NOMO-1 (cell line): ENCODE data around the gene CNOT6L.
"Not testable (repeated sequence)": the region's sequence is repeated elsewhere in the genome, so short reads cannot be mapped to it uniquely, and the experiment has no call there.

Source experiments
- DNase-seq, 2 experiments: peaks; one replicate each; lab custom pipeline; 2025; ENCODE audit not compliant: unreplicated experiment in 2 of 2; lab: John Stamatoyannopoulos, UW

The CNOT6L gene

DNA sequence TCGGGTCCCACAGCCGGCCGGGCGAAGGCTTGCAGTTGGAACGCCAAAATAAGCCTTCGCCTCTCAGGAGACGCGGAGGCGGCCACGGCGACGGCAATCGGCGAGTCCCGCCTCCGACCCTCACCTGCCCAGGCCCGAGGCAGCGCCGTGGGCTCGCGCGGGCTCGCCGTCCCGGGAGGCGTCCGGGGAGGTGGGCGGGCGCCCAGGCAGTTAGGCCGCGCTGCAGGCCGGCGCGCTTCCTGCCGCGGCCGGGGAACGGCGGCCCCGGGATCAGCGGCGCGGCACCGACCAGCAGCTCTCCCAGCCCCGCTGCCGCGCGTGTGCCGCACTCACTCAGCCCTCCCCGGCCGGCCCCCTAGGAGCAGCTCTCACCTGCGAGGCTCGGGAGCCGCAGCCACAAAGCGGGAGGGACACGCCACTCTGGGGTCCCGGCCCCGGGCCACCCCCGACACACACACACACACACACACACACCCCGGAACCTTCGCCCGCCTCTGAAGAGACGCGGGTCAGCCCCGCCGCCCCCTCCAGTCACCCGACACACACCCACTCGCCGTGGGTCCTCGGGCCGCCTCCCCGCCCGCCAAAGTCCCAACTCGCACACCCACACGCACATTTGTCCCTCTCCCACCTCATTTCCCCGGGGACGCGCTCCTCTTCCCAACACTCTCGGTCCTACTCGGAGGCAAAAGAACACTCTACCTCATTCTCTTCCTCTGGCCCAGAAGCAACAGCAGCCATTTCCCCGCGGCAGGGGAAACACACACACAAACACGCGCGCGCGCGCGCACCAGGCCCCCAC, at the start of gene CNOT6L:
Gene CNOT6L, minus strand, starts transcription at position 767 of the 802 bp plus-strand sequence. Its CDS starts 60 bp downstream, at position 707.
- DNase-seq: peak; percentile 26 to 50

DNA sequence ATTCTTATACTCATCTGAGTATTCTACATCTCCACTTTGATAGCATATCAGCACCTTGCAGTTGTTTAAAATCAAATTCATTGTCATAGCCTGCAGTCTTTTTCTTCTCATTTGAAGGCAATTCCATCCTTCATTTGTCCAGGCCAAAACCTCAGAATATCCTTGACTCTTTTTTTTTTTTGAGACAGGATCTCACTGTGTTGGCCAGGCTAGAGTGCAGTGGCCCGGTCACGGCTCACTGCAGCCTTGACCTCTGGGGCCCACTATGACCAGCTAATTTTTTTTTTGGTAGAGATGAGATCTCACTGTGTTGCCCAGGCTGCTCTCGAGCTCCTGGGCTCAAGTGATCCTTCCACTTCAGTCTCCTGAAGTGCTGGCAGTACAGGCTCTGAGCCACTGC, 46.1 kb upstream of the CNOT6L start:
- no peak for DNase-seq

DNA sequence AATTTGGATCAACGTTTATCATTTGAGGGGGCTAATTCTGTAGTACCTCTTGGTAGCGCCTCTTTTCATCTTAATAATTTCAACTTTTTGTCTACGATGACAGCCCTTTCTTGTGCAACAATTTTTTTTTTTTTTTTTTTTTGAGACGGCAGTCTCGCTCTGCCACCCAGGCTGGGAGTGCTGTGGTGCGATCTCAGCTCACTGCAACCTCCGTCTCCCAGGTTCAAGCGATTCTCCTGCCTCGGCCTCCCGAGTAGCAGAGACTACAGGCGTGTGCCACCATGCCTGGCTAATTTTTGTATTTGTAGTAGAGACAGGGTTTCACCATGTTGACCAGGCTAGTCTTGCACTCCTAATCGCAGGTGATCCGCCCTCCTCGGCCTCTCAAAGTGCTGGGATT, 44.2 kb upstream of the CNOT6L start:
- DNase-seq: not testable (repeated sequence)

DNA sequence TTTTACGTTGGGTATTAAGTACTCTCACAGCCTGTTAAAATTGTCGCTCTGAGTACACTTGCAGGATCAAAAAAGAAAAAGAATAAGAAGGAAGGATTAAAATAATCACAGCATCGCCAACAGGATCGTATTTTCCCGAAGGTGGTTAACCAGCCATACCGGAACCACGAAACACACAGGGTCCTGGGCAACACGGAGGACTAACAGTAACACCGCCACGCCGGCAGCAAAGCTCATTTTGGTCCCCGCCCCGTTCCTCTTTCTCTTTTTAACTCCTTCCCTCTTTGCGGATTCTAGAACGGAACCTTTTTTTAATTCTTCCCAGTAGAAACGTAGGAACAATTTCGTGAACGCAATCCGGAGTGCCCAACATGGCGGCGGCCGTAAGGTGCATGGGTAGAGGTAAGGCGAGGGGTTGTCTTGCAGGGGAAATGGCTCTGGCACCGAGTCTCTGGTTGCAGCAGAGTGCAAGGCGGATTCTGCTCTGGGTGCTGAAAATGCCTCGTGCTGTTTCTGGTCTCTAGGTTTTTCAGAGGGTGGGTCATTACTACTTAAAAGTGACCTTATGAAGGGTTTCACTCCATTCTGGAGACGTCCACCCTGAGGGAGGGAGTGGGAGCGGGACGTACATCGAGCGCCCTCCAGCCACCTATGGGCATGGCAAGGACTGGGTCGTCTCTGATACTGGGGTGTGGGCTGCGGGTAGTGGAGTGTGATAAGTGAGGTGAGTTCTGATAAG, 43.5 kb upstream of the CNOT6L start, which contains the start of gene MRPL1:
Gene MRPL1, plus strand, starts transcription at position 353 of the 739 bp plus-strand sequence. Its CDS starts 19 bp downstream, at position 372.
- DNase-seq: peak; percentile 92 to 96

DNA sequence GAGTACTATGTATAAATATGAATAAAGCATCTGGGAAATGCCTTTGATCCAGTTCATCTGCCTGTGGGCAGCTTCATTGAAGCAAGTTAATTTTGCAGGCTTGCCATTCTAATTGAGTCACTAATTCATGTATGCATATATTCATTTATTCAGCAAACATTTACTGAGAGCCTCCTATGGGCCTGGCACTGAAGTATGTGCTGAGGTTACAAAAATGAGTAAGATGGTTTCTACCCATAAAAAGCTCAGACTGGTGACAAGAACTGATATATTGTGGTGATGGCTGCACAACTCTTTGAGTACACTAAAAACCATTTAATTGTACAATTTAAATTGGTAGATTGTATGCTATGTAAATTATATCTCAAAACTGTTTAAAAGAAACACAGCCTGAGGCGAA, 42.3 kb upstream of the CNOT6L start:
- DNase-seq: no peak

DNA sequence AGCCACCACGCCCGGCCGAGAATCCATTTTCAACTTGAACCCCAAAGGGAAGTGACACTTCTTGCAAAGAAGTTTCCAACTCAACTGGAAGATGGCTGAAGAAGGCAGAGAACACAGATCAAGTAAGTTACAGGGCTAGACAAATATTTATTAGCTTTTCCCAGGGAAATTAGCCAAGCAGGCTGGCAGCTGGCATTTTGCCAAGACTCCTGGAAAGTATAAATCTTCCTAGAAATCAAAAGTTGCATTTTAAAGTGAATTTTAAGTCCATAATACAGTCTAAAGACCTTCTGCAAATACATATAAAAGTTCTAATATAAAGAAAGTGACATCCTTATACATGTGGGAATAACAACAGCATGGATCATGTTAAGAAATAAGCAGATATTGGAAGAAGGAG, 40.1 kb upstream of the CNOT6L start:
- no peak for DNase-seq

DNA sequence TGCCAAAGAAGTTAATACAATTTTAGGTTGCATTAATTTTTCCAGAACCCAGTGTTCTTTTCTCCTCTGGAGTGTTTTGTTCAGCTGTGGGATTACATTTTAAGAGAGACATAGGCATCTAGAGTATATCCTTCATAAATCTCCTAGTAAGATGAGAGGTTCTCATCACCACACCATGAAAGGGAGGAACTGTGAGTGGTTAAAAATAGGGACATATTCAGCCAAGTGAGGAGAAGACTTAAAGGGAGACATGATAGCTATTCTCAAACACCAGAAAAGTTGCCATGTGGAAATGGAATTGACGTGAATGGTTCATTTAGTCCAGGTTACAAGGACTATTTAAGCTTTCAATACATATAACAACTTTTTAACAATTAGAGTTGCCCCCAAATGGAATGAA, 37.0 kb upstream of the CNOT6L start:
- no peak for DNase-seq

DNA sequence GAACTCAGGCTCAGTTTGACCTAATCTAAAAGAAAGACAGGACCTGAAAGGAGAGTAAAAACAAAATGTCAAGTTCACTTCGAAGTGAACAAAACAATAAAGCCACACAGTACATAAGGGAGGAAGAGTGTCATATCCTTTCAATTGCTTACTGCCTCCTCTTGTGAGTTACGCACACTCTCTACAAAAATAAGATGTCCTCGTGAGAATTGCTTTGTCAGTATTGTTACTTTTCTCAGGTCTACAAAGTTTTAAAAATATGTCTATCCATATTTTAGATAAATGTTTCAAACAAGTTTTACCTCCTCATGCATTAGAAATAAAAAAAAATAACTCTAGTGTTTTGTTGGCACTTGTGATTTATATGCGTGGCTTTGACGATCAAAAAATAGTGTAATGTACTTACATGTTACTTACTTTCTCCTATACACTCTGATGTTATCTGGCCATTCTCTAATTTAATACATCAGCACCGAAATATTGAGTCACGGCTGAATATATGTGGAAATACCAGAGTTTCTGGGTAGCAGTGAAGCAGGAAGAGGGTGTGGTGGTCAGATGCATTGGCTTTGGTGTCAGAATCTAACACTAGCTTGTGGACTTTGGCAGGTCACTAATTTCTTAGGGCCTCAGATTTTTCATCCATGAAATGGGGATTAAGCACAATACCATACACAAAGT, 35.4 kb upstream of the CNOT6L start:
- DNase-seq: no peak

DNA sequence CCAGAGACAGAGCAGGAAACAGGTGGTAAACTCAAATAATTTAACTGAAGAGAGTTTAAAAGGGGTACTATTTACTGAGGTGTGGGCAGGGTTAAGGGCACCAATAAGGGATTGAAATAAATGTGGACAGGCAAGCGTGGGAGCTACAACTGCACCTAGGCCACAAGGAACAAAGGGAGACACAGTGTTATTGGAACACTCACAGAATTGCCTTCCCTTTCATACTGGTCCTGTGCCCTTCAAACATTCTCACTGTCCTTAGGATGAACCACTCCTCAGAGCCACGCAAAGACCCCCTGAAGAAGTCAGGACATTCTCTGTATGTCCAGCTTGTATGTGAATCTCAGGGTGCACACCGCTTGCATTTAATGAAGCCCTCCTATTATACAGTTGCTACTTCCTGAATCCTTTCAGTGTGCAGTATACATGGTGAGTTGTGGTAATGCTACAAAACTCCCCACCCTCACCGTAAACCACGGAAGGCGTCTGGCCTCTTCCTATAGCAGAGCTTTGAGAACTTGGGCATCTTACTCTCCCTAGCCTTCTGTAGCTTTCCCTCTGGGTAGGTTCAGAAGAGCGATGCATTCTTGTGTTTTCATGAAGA, 33.8 kb upstream of the CNOT6L start:
- DNase-seq: peak; percentile 61 to 79

DNA sequence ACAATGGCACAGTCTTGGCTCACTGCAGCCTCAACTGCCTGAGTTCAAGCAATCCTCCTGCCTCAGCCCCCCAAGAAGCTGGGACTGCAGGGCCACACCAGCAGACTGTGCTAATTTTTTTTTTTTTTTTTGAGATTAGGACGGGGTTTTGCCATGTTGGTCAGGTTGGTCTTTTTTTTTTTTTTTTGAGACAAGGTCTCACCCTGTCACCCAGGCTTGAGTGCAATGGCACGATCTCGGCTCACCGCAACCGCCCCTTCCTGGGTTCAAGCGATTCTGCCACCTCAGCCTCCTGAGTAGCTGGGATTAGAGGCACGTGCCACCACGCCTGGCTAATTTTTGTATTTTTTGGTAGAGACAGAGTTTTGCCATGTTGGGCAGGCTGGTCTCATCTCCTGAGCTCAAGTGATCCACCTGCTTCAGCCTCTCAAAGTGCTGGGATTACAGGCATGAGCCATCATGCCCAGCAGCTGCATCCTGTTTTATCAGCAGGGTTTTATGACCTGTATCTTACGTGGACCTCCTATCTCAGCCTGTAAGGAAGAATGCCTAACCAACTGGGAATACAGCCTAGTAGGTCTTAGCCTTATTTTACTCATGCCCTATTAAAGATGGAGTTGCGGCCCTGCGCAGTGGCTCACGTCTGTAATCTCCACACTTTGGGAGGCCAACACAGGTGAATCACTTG, 30.3 kb upstream of the CNOT6L start:
- no peak for DNase-seq

DNA sequence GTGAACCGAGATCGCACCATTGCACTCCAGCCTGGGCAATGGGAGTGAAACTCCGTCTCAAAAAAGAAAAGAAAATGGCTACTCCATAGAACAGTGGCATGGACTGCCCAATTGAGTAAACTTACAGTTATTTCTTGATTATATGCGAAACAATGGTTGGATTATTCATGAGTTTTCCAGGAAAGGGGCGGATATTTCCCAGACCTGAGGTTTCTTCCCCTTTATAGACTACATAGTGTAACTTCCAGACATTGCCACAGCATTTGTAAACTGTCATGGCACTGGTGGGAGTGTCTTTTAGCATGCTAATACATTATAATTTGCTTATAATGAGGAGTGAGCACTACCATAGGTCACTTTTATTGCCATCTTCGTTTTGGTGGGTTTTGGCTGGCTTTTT, 29.3 kb upstream of the CNOT6L start:
- DNase-seq: no peak

DNA sequence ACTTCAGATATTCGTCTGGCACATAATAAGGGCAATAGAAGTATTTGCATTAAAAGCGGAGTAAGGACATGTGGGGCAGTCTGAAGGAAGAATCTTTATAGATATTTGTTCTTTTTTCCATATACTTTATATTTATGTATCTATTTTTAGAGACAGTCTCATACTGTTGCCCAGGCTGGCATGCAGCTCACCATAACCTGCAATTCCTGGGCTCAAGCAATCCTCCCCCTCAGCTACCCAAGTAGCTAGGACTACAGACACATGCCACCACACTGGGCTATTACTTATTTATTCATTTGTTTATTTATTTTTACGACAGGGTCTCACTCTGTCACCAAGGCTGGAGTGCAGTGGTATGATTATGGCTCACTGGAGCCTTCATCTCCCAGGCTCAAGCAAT, 26.8 kb upstream of the CNOT6L start:
- DNase-seq: no peak

DNA sequence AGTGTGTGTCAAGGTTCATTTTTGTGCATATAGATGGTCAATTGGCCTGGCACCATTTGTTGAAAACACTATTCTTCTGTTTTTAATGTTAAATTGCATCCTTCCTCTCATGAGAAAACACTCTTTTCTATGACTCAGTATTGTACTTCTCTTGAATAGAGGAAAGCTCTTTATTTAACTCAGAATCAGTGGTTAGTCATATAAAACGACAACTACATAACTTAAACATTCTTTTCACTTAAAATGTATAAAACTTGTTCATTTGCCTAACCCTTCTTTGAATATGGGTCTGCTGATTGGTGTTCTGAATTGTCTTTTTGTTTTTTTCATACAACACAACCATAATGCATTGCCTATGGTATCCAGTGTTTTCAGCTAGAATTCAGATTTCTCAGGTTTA, 26.2 kb upstream of the CNOT6L start:
- DNase-seq: no peak

DNA sequence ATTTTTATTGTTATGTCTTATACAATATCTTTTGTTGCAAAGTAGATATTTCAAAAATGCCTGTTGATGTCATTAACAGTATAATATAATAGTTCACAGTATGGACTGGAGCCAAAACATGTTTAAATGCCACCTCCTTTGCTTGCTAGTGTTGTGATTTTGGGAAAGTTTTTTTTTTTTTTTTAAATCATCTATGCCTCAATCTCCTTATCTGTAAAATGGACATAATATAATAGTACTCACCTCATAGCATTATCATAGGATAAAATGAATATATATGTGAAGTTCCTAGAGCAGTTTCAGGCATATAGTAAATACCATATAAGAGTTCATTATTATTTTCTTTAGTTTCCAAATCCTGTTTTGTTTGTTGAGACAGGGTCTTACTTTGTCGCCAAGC, 25.2 kb upstream of the CNOT6L start:
- DNase-seq: no peak

DNA sequence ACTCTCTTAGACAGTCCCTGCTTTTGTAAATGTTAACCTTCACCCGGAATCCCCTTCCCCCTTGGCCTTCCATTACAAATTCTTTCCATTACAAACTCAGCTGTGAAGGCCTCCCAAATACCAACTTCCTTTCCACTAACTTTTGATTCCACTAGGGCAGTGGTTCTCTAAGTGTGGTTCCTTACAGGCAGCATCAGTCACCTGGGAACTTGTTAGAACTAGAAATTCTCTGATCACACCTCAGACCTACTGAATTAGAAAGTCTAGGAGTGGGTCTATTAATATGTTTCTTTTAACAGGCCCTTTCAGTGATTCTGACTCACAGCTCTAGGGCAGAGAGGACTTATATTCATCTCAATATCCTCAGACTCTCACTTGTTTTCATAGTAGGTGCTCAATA, 24.5 kb upstream of the CNOT6L start:
- DNase-seq: no peak

DNA sequence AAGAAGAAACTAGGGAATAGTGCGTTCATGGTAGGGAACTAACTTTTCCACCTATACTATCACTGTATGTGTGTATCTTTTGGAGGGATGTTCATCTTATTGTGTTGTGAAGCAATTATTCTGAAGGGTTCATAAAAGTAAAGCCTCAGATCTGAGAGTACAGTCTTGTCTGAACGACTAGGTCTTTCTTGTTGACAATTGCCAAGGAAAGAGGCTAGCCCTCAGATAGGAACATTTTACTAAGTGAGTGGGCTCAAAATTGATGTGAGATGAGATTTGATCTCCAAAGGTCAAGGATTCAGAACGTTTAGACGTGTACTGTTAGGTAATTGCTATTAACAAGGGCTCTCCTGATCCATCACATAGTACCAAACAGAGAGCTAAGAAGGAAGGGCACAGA, 15.2 kb upstream of the CNOT6L start:
- DNase-seq: no peak

DNA sequence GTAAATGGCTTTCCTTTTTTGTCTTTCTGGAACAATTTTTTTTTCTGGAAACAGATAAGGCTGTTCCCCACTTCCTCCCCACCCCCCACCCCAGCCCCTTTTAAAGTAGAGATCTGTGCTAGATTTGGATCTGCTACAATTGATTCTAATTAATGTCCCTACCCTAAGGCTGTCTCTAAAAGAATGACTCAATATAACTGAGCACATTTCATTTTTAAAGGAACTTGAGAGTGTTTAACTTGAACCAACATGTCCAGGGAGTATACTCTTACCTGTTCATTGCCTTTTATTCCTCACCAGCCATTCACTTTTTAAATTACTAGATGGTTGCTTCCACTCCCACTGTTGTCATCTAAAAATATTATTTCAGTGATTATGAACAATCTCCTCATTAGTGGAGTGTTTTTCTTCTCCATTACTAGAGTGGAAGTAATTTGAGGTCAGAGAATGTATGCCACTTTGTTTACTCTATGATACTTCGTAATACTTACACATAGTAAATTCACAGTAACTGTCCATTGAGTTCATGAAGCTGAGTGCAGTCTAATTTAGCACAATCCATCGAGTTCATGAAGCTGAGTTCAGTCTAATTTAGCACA, 14.1 kb upstream of the CNOT6L start:
- DNase-seq: no peak

DNA sequence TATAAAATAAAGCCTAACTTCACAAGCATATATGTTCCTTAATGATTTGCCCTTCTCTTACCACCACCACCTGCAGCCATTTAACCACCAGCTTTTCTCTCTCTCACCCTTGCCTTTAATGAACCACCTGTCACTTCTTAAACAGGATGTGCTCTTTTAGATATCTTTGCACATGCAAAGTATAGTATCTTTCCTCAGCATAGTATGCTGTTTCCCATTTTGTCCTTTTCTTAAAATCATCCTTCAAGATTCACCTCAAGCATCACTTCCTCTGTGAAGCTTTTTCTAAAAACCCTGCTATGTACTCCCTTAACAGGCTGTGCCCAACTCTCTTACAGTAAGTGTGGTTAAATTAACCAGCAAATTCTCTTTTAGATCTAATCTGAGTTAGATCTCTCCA, 8.2 kb upstream of the CNOT6L start:
- no peak for DNase-seq

DNA sequence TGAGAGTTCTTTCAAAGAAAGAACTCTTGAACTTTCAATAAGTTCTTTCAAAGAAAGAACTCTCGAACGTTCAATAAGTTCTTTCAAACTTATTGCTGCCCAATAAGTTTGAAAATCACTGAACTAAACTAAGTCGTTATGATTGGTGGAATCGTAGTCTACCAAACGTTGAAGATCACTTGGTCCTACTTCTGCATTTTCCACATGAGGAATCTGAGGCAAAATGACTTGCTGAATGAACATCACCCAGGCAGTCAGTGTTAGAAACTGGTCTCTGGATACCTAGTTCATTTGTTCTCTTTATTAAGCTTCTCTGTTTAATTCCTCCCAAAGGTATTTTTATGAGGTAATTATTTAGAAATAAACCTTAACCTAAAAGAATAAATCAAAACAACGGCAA, 7.1 kb upstream of the CNOT6L start:
- DNase-seq: no peak

DNA sequence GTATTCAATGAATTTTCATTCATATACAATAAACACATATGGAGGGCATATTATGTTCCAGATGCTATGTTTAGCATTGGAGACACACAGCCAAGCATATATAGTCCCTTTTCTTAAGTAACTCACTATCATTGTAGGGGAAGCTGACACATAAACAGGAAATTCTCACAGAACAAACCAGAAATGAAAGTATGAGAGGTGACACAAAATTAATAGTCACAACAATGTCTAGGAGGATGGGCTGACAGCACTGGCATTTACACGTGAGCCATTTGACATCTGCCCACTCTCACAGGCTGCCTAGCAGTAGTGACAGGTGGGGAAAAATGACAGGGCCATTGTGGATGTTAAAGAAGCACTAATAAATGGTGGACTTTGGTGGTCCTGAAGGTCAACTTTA, 2.6 kb upstream of the CNOT6L start:
- DNase-seq: peak in 1 of 2 experiments; percentile 56
